ENCODE results near the gene EMP2. TPM values are rescaled to one million over a fixed set of nuclear protein-coding genes. Genes with fewer than 3 reads are reported as not detected.
"Not testable (repeated sequence)": the region's sequence is repeated elsewhere in the genome, so short reads cannot be mapped to it uniquely, and the experiment has no call there.

The EMP2 gene
- total RNA-seq, 1 donor from 2014 or later = 6.5 TPM

DNA sequence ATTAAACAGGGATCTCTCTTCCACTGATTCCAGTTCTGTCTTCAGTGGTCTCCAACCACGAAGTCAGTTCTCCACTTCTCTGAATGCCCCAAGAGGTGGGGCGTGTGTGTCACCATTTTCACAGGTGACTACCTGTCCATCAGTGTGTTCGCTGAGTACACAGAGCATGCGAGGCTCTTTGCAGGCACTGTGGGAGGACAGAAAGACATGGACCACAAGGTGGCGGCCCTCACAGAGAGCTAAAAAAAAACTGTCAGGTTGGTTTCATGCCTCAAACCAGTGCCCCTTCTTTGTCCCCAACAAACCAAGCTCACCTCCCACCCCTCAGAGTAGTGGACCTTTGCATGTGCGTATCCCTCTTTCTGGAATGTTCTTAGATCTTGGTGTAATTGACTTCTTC is 13.8 kb downstream of the EMP2 start:
- H3K4me3 ChIP-seq (ENCODE audit: low read depth, low read length) = no peak overlapping the region
- DNase-seq (ENCODE audit: low read depth) = no peak
- TF ChIP-seq, protein P1, sequence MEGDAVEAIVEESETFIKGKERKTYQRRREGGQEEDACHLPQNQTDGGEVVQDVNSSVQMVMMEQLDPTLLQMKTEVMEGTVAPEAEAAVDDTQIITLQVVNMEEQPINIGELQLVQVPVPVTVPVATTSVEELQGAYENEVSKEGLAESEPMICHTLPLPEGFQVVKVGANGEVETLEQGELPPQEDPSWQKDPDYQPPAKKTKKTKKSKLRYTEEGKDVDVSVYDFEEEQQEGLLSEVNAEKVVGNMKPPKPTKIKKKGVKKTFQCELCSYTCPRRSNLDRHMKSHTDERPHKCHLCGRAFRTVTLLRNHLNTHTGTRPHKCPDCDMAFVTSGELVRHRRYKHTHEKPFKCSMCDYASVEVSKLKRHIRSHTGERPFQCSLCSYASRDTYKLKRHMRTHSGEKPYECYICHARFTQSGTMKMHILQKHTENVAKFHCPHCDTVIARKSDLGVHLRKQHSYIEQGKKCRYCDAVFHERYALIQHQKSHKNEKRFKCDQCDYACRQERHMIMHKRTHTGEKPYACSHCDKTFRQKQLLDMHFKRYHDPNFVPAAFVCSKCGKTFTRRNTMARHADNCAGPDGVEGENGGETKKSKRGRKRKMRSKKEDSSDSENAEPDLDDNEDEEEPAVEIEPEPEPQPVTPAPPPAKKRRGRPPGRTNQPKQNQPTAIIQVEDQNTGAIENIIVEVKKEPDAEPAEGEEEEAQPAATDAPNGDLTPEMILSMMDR (conservative IDR thresholded peaks at IDR 0.05; ENCODE audit: low read depth, low read length) = no peak

DNA sequence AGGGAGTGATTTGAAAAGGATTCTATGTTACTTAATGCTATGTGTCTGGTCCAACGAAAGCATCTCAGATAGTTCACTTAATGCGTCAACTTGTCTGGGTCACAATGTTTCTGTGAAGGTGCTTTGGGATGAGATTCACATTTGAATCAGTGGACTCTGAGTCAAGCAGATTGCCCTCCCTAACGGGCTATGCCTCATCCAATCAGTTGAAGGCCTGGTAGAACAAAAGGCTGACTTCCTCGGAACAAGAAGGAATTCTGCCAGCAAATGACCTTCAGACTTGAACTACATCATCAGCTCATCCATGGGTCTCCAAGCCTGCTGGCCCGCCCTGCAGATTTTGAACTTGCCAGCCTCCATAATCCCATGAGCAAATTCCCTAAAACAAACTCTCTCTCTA is 15.2 kb downstream of the EMP2 start:
- H3K4me3 ChIP-seq (ENCODE audit: low read depth, low read length) = no peak overlapping the region
- TF ChIP-seq, protein P1 (conservative IDR thresholded peaks at IDR 0.05; ENCODE audit: low read depth, low read length) = no peak
- DNase-seq (ENCODE audit: low read depth) = no peak

DNA sequence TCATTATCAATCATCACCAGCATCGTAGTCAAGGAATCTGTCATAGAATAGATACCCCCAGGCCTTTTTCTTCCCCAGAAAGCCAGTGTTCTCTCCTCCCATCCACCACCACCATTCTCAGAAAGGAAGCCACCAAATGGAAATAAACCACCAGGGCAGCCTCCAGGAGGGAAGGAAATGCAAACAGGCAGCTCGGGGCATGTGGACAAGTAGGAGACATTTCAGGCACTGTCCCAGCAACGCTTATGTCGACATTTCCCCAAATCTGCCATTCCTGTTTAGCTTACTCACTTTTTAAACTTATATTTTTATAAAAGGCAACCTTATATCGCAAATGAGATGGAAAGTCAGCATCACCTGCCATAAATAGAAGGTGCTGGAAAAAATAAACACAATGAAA is 15.8 kb downstream of the EMP2 start:
- TF ChIP-seq, protein P1 (conservative IDR thresholded peaks at IDR 0.05; ENCODE audit: low read depth, low read length) = no peak
- H3K4me3 ChIP-seq (ENCODE audit: low read depth, low read length) = no peak overlapping the region
- no peak for DNase-seq (ENCODE audit: low read depth)

DNA sequence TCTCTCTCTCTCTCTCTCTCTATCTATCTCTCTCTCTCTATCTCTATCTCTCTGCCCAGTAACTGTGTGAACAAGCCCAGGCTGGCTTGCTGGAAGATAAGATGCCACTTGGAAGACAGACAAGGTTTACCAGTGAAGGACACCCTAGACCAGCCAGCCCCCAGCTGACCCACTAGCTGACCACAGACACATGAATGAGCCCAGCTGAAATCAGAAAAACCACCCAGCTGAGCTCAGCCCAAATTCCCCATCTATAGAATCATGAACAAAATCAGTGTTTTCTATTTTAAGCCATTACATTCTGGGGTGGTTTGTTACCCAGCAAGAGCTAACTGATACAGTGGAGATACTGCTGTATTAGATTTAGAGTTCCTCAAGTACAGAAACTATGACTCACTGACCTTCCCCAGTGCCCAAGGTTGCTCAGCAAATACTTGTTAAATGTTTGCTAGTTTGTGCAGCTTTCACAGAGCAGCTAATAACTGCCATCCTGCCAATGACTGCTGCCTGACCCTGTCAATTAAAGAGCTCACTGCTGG is 18.0 kb downstream of the EMP2 start:
- no peak overlapping the region for H3K4me3 ChIP-seq (ENCODE audit: low read depth, low read length)
- DNase-seq (ENCODE audit: low read depth) = no peak
- TF ChIP-seq, protein P1 (conservative IDR thresholded peaks at IDR 0.05; ENCODE audit: low read depth, low read length) = no peak

DNA sequence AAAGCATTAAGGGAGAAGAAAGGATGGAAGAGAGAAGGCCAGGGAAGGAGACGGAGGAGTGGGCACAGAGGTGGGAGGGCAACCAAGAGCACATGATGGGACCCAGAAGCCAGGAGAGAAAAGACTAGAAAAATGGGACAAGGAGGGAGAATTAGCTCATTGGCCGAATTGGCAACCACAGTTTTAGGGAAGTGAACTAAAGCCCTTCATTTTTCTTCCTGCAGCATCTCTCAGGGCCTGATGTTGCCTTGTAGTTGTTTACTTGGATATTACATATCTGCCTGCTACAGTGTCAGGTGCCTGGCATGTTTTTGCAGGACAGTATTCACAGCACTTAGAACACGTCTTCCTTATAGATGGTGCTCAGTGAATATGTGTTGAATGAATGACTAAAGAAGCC is 19.0 kb downstream of the EMP2 start:
- TF ChIP-seq, protein P1 (conservative IDR thresholded peaks at IDR 0.05; ENCODE audit: low read depth, low read length) = no peak
- DNase-seq (ENCODE audit: low read depth) = no peak

DNA sequence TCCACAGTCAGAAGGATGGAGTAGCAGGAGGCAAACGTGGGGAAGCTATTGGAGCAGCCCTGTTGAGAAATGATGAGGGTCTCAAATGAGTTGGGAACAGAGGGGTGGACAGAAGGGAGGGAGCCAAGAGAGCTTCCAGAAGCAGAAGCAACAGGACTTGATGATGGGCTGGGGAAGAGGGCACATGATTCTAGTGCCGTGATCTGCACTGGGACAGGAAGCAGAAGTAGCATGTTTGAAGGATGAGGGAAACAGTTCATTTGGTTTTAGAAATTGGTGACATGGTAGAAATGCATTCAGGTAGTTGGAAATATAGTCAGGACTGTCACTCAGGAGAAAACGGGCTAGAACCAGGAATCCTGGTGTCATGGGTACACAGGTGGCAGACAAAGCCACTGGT is 19.4 kb downstream of the EMP2 start:
- DNase-seq (ENCODE audit: low read depth) = no peak
- H3K4me3 ChIP-seq (ENCODE audit: low read depth, low read length) = no peak overlapping the region
- TF ChIP-seq, protein P1 (conservative IDR thresholded peaks at IDR 0.05; ENCODE audit: low read depth, low read length) = no peak

More for the DNA sequence above, 19.0 kb downstream of the EMP2 start:
- H3K4me3 ChIP-seq (ENCODE audit: low read depth, low read length) = no peak overlapping the region

DNA sequence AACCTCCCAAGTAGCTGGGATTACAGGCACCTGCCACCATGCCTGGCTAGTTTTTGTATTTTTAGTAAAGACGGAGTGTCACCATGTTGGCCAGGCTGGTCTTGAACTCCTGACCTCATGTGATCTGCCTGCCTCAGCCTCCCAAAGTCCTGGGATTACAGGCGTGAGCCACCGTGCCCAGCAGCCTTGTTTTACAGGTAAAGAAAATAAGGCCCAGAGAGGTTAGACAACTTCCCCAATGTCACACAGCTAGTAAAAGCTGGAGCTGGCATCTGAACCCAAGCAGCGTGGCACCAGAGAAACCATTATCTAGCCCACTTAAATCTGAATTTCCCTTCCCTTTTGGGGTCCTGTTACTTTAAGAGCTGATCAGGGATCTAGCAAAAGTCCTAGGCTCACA is 20.6 kb downstream of the EMP2 start:
- not testable (repeated sequence) for DNase-seq (ENCODE audit: low read depth); H3K4me3 ChIP-seq (ENCODE audit: low read depth, low read length)
